SK-N-SH (cell line): Measurements from ENCODE around the gene ZNF746. TPM values are rescaled to one million over a fixed set of nuclear protein-coding genes. Genes with fewer than 3 reads are reported as not detected.

Source experiments
- CTCF ChIA-PET: fragments of 300-600, 350-600 bp; formaldehyde crosslinking; extraction: SDS; loops from one replicate; lab custom pipeline; 2021; lab: Yijun Ruan, JAX
- POLR2A ChIA-PET: fragments of 350-600 bp; sonication (Branson Sonifier 250); formaldehyde crosslinking; extraction: SDS; loops from one replicate; lab custom pipeline; 2020; ENCODE audit warnings: antibody characterized with exemption, inconsistent platforms; lab: Yijun Ruan, JAX
- DNase-seq: peaks from one replicate; pipeline ENCODE4 v3.0.0; 2012
- H2AFZ ChIP-seq: fragments of 200-600 bp; sonication (generic); 2 replicates; pipeline ENCODE4 v1.8.1; 2016; ENCODE audit warnings: antibody characterized with exemption, mild to moderate bottlenecking, low read depth
- H3F3A ChIP-seq: fragments of 200-600 bp; sonication (generic); replicated peaks from 2 replicates; pipeline ENCODE3; 2016; ENCODE audit warnings: antibody characterized with exemption, mild to moderate bottlenecking; ENCODE audit not compliant: insufficient read depth
- H3K27ac ChIP-seq, 2 experiments: fragments of 200-500 bp in 1 of 2; fragments of 200-600 bp in 1 of 2; sonication (Bioruptor generic) in 1 of 2; sonication (generic), shearing (Covaris generic) in 1 of 2; 2 replicates each; pipeline versions ENCODE4 v1.5.1 to v1.6.1; 2014 to 2016; ENCODE audit warnings: low read depth in 2 of 2, inconsistent platforms in 1 of 2, low read length in 1 of 2, mild to moderate bottlenecking in 1 of 2, mixed read lengths in 1 of 2
- H3K27me3 ChIP-seq: fragments of 200-600 bp; sonication (generic), shearing (Covaris generic); 2 replicates; pipeline ENCODE4 v1.6.1; 2016; ENCODE audit warnings: mixed run types; ENCODE audit not compliant: insufficient read depth
- H3K36me3 ChIP-seq, 2 experiments: fragments of 200-500 bp in 1 of 2; fragments of 200-600 bp in 1 of 2; sonication (Bioruptor generic) in 1 of 2; sonication (generic) in 1 of 2; replicated peaks in 1 of 2; 2 replicates each; pipeline versions ENCODE3 to v1.5.1; 2014 to 2016; ENCODE audit warnings: low read length in 1 of 2, mild to moderate bottlenecking in 1 of 2; ENCODE audit not compliant: insufficient read depth in 2 of 2, control insufficient read depth in 1 of 2
- H3K4me1 ChIP-seq, 2 experiments: fragments of 200-500 bp in 1 of 2; fragments of 200-600 bp in 1 of 2; sonication (Bioruptor generic) in 1 of 2; sonication (generic), shearing (Covaris generic) in 1 of 2; 2 replicates each; pipeline versions ENCODE4 v1.5.1 to v1.6.1; 2014 to 2016; ENCODE audit warnings: low read depth in 1 of 2, low read length in 1 of 2, mixed run types in 1 of 2; ENCODE audit not compliant: insufficient read depth in 2 of 2, control insufficient read depth in 1 of 2
- H3K4me2 ChIP-seq: fragments of 200-600 bp; sonication (generic), shearing (Covaris generic); 2 replicates; pipeline ENCODE4 v1.6.1; 2017; ENCODE audit warnings: mixed run types
- H3K4me3 ChIP-seq, 2 experiments: fragments of 200-500 bp in 1 of 2; fragments of 200-600 bp in 1 of 2; sonication (Bioruptor generic) in 1 of 2; sonication (generic), shearing (Covaris generic) in 1 of 2; 2 replicates each; pipeline versions ENCODE4 v1.5.1 to v1.8.1; 2014 to 2016; ENCODE audit warnings: low read depth in 2 of 2, inconsistent platforms in 1 of 2, low read length in 1 of 2, mild to moderate bottlenecking in 1 of 2, mixed read lengths in 1 of 2, moderate library complexity in 1 of 2
- H3K79me2 ChIP-seq: fragments of 200-600 bp; sonication (generic); 2 replicates; pipeline ENCODE4 v1.8.1; 2017; ENCODE audit warnings: mild to moderate bottlenecking; ENCODE audit not compliant: insufficient read depth
- H3K9ac ChIP-seq: fragments of 200-600 bp; sonication (generic); 2 replicates; pipeline ENCODE4 v1.6.1; 2017; ENCODE audit warnings: mixed run types
- H3K9me2 ChIP-seq: fragments of 200-600 bp; sonication (generic); 2 replicates; pipeline ENCODE4 v1.6.1; 2017; ENCODE audit warnings: mixed run types
- H3K9me3 ChIP-seq: fragments of 200-600 bp; sonication (generic); 2 replicates; pipeline ENCODE4 v1.6.1; 2017; ENCODE audit warnings: mixed run types, mild to moderate bottlenecking, moderate library complexity
- H4K20me1 ChIP-seq: fragments of 200-600 bp; sonication (generic); 2 replicates; pipeline ENCODE4 v1.6.1; 2017; ENCODE audit warnings: mild to moderate bottlenecking, mixed run types; ENCODE audit not compliant: insufficient read depth
- CHD2 ChIP-seq: fragments of 150-350 bp; IDR thresholded peaks from 2 replicates; pipeline ENCODE4 v1.6.1; 2018; ENCODE audit warnings: low read length; ENCODE audit not compliant: partially characterized antibody
- FOXJ3 ChIP-seq: sonication (generic); formaldehyde crosslinking; IDR thresholded peaks from 2 replicates; pipeline ENCODE4 v1.5.1; 2020; ENCODE audit warnings: mild to moderate bottlenecking, missing genetic modification reagents
- IRF3 ChIP-seq: fragments of 150-350 bp; IDR thresholded peaks from 2 replicates; pipeline ENCODE4 v1.6.1; 2016; ENCODE audit warnings: mild to moderate bottlenecking, low read depth, low read length
- JUND ChIP-seq: IDR thresholded peaks from 2 replicates; pipeline ENCODE4 v1.4.0; 2012
- MAX ChIP-seq: IDR thresholded peaks from 2 replicates; pipeline ENCODE4 v1.4.0; 2012; ENCODE audit warnings: low read depth
- PBX3 ChIP-seq: IDR thresholded peaks from 2 replicates; pipeline ENCODE4; 2012
- RFX5 ChIP-seq: IDR thresholded peaks from 2 replicates; pipeline ENCODE4 v1.6.1; 2012; ENCODE audit warnings: mild to moderate bottlenecking, improper control_type of control experiment, low read length
- RXRA ChIP-seq: IDR thresholded peaks from 2 replicates; pipeline ENCODE4 v1.4.0; 2012; ENCODE audit warnings: low read depth, mild to moderate bottlenecking, borderline replicate concordance
- SIN3A ChIP-seq: IDR thresholded peaks from 2 replicates; pipeline ENCODE4 v1.6.1; 2012; ENCODE audit warnings: low read depth, mild to moderate bottlenecking, low read length, moderate library complexity, borderline replicate concordance
- SMC3 ChIP-seq: IDR thresholded peaks from 2 replicates; pipeline ENCODE4 v1.6.1; 2012; ENCODE audit warnings: low read depth, low read length, improper control_type of control experiment
- TCF12 ChIP-seq: IDR thresholded peaks from 2 replicates; pipeline ENCODE4 v1.4.0; 2012
- ZBTB33 ChIP-seq: IDR thresholded peaks from 2 replicates; pipeline ENCODE4 v1.4.0; 2012; ENCODE audit warnings: low read depth, borderline replicate concordance
- polyA plus RNA-seq, 3 experiments: library from polyadenylated mRNA; depleted of rRNA; stranded (reverse); fragments of >200 nt; gene quantifications; 2 replicates each; pipeline ENCODE4 v1.2.3, GENCODE V29; 2012
- TF ChIP-seq, protein P1 (sequence below): fragments of 200-600 bp; sonication (generic); IDR thresholded peaks from 2 replicates; pipeline ENCODE4 v1.6.1; 2017; ENCODE audit warnings: antibody characterized with exemption, mild to moderate bottlenecking, moderate library complexity

Gene ZNF746
- polyA plus RNA-seq, 1 of the 3 experiments (the other 2 are of a cell fraction): 11.1 TPM

- POLR2A ChIA-PET: no interaction called here
- CTCF ChIA-PET: interaction anchor here (0.8 kb wide), 1 partner anchor 458 kb away, joined by 3 read pairs; no protein-coding TSS in a partner anchor
- H3K9ac ChIP-seq: no peak overlapping the region
- no peaks in the 10 kb centered on the region for H3K4me1 ChIP-seq
- no peaks in the 10 kb centered on the region for H3F3A ChIP-seq
- H3K9me2 ChIP-seq: no peaks in the 10 kb centered on the region
- H3K27ac ChIP-seq: no peak overlapping the region
- no peak overlapping the region for H2AFZ ChIP-seq
- TF ChIP-seq PBX3 (no peak), SMC3 (no peak), ZBTB33 (no peak), CHD2 (no peak), RXRA (no peak), JUND (no peak), IRF3 (no peak), SIN3A (no peak), RFX5 (no peak), MAX (no peak), TCF12 (no peak)
- TF ChIP-seq, protein P1, sequence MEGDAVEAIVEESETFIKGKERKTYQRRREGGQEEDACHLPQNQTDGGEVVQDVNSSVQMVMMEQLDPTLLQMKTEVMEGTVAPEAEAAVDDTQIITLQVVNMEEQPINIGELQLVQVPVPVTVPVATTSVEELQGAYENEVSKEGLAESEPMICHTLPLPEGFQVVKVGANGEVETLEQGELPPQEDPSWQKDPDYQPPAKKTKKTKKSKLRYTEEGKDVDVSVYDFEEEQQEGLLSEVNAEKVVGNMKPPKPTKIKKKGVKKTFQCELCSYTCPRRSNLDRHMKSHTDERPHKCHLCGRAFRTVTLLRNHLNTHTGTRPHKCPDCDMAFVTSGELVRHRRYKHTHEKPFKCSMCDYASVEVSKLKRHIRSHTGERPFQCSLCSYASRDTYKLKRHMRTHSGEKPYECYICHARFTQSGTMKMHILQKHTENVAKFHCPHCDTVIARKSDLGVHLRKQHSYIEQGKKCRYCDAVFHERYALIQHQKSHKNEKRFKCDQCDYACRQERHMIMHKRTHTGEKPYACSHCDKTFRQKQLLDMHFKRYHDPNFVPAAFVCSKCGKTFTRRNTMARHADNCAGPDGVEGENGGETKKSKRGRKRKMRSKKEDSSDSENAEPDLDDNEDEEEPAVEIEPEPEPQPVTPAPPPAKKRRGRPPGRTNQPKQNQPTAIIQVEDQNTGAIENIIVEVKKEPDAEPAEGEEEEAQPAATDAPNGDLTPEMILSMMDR: no peak
- no peak overlapping the region for H3K4me2 ChIP-seq
- H3K36me3 ChIP-seq: no peaks in the 10 kb centered on the region
- H3K27me3 ChIP-seq: no peaks in the 10 kb centered on the region
- no peaks in the 10 kb centered on the region for H3K79me2 ChIP-seq
- H3K4me3 ChIP-seq: no peak overlapping the region
- no peak for DNase-seq
- no peaks in the 10 kb centered on the region for H4K20me1 ChIP-seq
- 0 out of 2 replicates have a peak, but pooled peaks cover under 1% of the 10 kb centered on the region for H3K9me3 ChIP-seq
Observed at GRCh38 chr7:149524394-149524793, 26.8 kb upstream of the ZNF746 start.

DNA sequence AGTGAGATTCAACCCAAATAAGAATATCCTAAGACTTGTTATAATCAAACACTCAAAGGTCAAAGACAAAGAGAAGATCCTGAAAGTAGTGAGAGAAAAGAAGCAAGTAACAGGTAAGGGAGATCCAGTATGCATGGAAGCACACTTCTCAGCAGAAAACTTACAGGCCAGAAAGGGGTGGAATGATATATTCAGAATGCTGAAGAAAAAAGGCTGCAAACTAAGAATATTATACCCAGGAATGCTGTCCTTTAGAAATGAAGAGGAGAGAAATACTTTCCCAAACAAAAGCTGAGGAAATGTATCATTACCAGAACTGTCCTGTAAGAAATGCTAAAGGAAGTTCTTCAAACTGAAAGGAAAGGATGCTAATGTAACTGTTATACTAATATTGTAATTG, 12.6 kb upstream of the ZNF746 start:
- Histone ChIP-seq H3K9me2 (no peaks in the 10 kb centered on the region), H3K4me1 (no peaks in the 10 kb centered on the region), H3K4me2 (no peak overlapping the region), H4K20me1 (no peaks in the 10 kb centered on the region), H3K27ac (no peak overlapping the region), H3K9ac (no peak overlapping the region), H3K9me3 (peaks cover 21% of the 10 kb centered on the region; the same call in 1 of the 2 replicates), H3F3A (no peaks in the 10 kb centered on the region), H3K27me3 (no peaks in the 10 kb centered on the region), H3K36me3 (peaks cover 0 to 3% of the 10 kb centered on the region in 2 experiments), H3K4me3 (no peak overlapping the region), H2AFZ (no peak overlapping the region), H3K79me2 (no peaks in the 10 kb centered on the region)
- no peak for DNase-seq
- ChIA-PET CTCF (no interaction called here), POLR2A (no interaction called here)
- TF ChIP-seq FOXJ3 (no peak), RXRA (no peak)
